Panc1 (cell line): ENCODE data around the gene TCTN1.

Experiments used
- CTCF ChIP-seq: fragments of 450-650 bp; IDR thresholded peaks from 2 replicates; pipeline ENCODE4 v1.5.1; 2017; ENCODE audit warnings: mild to moderate bottlenecking
- POLR2AphosphoS5 ChIP-seq: IDR thresholded peaks from 2 replicates; pipeline ENCODE4 v1.6.1; 2012; ENCODE audit warnings: mild to moderate bottlenecking, low read depth, low read length, moderate library complexity
- REST ChIP-seq, 2 experiments: IDR thresholded peaks; 2 replicates each; pipeline ENCODE4 v1.6.1; 2011 to 2012; ENCODE audit warnings: low read depth in 2 of 2, control low read depth in 1 of 2, low read length in 1 of 2, mild to moderate bottlenecking in 1 of 2, moderate library complexity in 1 of 2; ENCODE audit not compliant: insufficient read depth in 1 of 2
- SIN3A ChIP-seq: IDR thresholded peaks from 2 replicates; pipeline ENCODE4 v1.6.1; 2012; ENCODE audit warnings: low read depth, mild to moderate bottlenecking, low read length, moderate library complexity, borderline replicate concordance; ENCODE audit not compliant: insufficient read depth
- TCF7L2 ChIP-seq: IDR thresholded peaks from 2 replicates; pipeline ENCODE4 v1.6.1; 2011; ENCODE audit warnings: mild to moderate bottlenecking, low read depth, low read length, inconsistent platforms

GRCh38 chr12:110687396-110688169 is 73.7 kb downstream of the TCTN1 start:
- no peak for TF ChIP-seq CTCF
- TF ChIP-seq REST (IDR thresholded peaks at IDR 0.05; ENCODE audit: insufficient read depth in 1 of 2, low read depth in 2 of 2, low read length in 1 of 2): no peak
- TF ChIP-seq POLR2AphosphoS5: no peak
- no peak for TF ChIP-seq TCF7L2
- TF ChIP-seq SIN3A: no peak
